GM23338 (cell line): Measurements from ENCODE around the gene LPGAT1. TPM values are rescaled to one million over a fixed set of nuclear protein-coding genes. Genes with fewer than 3 reads are reported as not detected.

Source experiments
- ATAC-seq: fragments of 200-7000 bp; cut with Tn5 transposase; 3 replicates; pipeline ENCODE4 v1.9.1; 2020
- DNase-seq: peaks from one replicate; pipeline ENCODE4 v3.0.0-alpha.2; 2015; ENCODE audit warnings: low spot score
- H2AFZ ChIP-seq: fragments of 200-600 bp; sonication (generic); 2 replicates; pipeline ENCODE4 v1.8.0; 2016; ENCODE audit warnings: antibody characterized with exemption, mild to moderate bottlenecking, moderate library complexity
- H3F3A ChIP-seq: fragments of 200-600 bp; sonication (generic); replicated peaks from 2 replicates; pipeline ENCODE4 v1.8.0; 2017; ENCODE audit warnings: antibody characterized with exemption, mixed run types, low read depth
- H3K27ac ChIP-seq: fragments of 200-600 bp; sonication (generic); 2 replicates; pipeline ENCODE4 v1.6.1; 2016; ENCODE audit warnings: low read depth
- H3K27me3 ChIP-seq: fragments of 200-600 bp; sonication (generic); 2 replicates; pipeline ENCODE4 v1.8.0; 2016; ENCODE audit warnings: mild to moderate bottlenecking, mixed run types, moderate library complexity; ENCODE audit not compliant: insufficient read depth
- H3K36me3 ChIP-seq: fragments of 200-600 bp; sonication (generic); 2 replicates; pipeline ENCODE4 v1.8.0; 2016; ENCODE audit warnings: mild to moderate bottlenecking; ENCODE audit not compliant: insufficient read depth
- H3K4me1 ChIP-seq: fragments of 200-600 bp; sonication (generic); 2 replicates; pipeline ENCODE4 v1.8.0; 2016; ENCODE audit warnings: mild to moderate bottlenecking, moderate library complexity; ENCODE audit not compliant: insufficient read depth
- H3K4me2 ChIP-seq: fragments of 200-600 bp; sonication (generic); 2 replicates; pipeline ENCODE4 v1.7.1; 2017; ENCODE audit warnings: mixed run types
- H3K4me3 ChIP-seq: fragments of 200-600 bp; sonication (generic); 2 replicates; pipeline ENCODE4 v1.6.1; 2016; ENCODE audit warnings: mixed run types
- H3K79me2 ChIP-seq: fragments of 200-600 bp; sonication (generic); replicated peaks from 2 replicates; pipeline ENCODE4 v1.8.0; 2017; ENCODE audit warnings: mild to moderate bottlenecking; ENCODE audit not compliant: insufficient read depth
- H3K9me2 ChIP-seq: fragments of 200-600 bp; sonication (generic); 2 replicates; pipeline ENCODE4 v1.8.0; 2017; ENCODE audit not compliant: insufficient read depth
- H4K20me1 ChIP-seq: fragments of 200-600 bp; sonication (generic); replicated peaks from 2 replicates; pipeline ENCODE4 v1.8.0; 2017; ENCODE audit warnings: mild to moderate bottlenecking; ENCODE audit not compliant: insufficient read depth
- H3K27ac Mint-ChIP-seq: 2 replicates; pipeline ENCODE4 v1.8.0; 2020; ENCODE audit warnings: inconsistent platforms, mild to moderate bottlenecking, moderate library complexity, mixed read lengths
- H3K27me3 Mint-ChIP-seq: 3 replicates; pipeline ENCODE4 v1.8.0; 2022; ENCODE audit warnings: low read depth, mild to moderate bottlenecking, moderate library complexity, mixed read lengths, inconsistent platforms; ENCODE audit not compliant: insufficient read depth, poor library complexity
- H3K36me3 Mint-ChIP-seq: 3 replicates; pipeline ENCODE4 v1.8.0; 2021; ENCODE audit warnings: low read depth, mild to moderate bottlenecking, inconsistent platforms, moderate library complexity, mixed read lengths
- H3K4me1 Mint-ChIP-seq: 3 replicates; pipeline ENCODE4 v1.8.0; 2020; ENCODE audit warnings: mild to moderate bottlenecking, inconsistent platforms, mixed read lengths
- H3K4me3 Mint-ChIP-seq: 3 replicates; pipeline ENCODE4 v1.8.0; 2021; ENCODE audit warnings: moderate library complexity, mild to moderate bottlenecking, inconsistent platforms, mixed read lengths
- H3K9me3 Mint-ChIP-seq: 3 replicates; pipeline ENCODE4 v1.8.0; 2020; ENCODE audit warnings: moderate library complexity, mild to moderate bottlenecking, inconsistent platforms, mixed read lengths
- CTCF ChIP-seq, 2 experiments: fragments of 200-600 bp in 1 of 2; sonication (generic) in 1 of 2; conservative IDR thresholded peaks; 2 replicates each; pipeline versions ENCODE4 v1.5.1 to v1.6.1; 2016 to 2017; ENCODE audit warnings: antibody characterized with exemption in 2 of 2, low read depth in 2 of 2, mild to moderate bottlenecking in 2 of 2, moderate library complexity in 1 of 2
- JUNB ChIP-seq: IDR thresholded peaks from one replicate; pipeline ENCODE4 v1.6.1; 2016; ENCODE audit warnings: antibody characterized with exemption; ENCODE audit not compliant: unreplicated experiment
- POLR2AphosphoS5 ChIP-seq: IDR thresholded peaks from 2 replicates; pipeline ENCODE4 v1.6.1; 2016; ENCODE audit warnings: antibody characterized with exemption, low read depth
- REST ChIP-seq: IDR thresholded peaks from one replicate; pipeline ENCODE4 v1.6.1; 2018; ENCODE audit warnings: antibody characterized with exemption; ENCODE audit not compliant: unreplicated experiment
- STAT1 ChIP-seq: IDR thresholded peaks from one replicate; pipeline ENCODE4 v1.6.1; 2016; ENCODE audit warnings: antibody characterized with exemption; ENCODE audit not compliant: unreplicated experiment
- ZNF462 ChIP-seq: fragments of 250-450 bp; sonication (Bioruptor Pico); IDR thresholded peaks from 2 replicates; pipeline ENCODE4 v1.5.0; 2020; ENCODE audit warnings: mild to moderate bottlenecking, moderate library complexity
- polyA plus RNA-seq: library from polyadenylated mRNA; unstranded; fragments of >200 nt; fragmentation: Nextera tagmentation; extraction: Ambion mirVana; gene quantifications from 2 replicates; pipeline ENCODE4 v1.2.1, GENCODE V29; 2016
- total RNA-seq: library from RNA; depleted of rRNA; stranded (reverse); fragments of >200 nt; shearing (Covaris generic); gene quantifications from 2 replicates; pipeline ENCODE4 v1.2.3, GENCODE V29; 2014

The LPGAT1 gene
- total and polyA plus RNA-seq, 2 experiments from 2014 or later = 3.3 to 16.4 TPM

GRCh38 chr1:211699059-211699458, 131.5 kb downstream of the LPGAT1 start:
- Histone ChIP-seq H3K27me3 (peaks cover 15% of the 10 kb centered on the region), H3K4me2 (peak overlapping the region; percentile 94), H4K20me1 (no peaks in the 10 kb centered on the region), H3K79me2 (no peaks in the 10 kb centered on the region), H3K4me3 (peak overlapping the region; percentile 78), H3K36me3 (no peaks in the 10 kb centered on the region), H2AFZ (peak overlapping the region; percentile 99), H3K27ac (no peak overlapping the region), H3F3A (no peaks in the 10 kb centered on the region), H3K9me2 (no peaks in the 10 kb centered on the region), H3K4me1 (no peaks in the 10 kb centered on the region)
- Mint-ChIP-seq H3K27ac (no peak overlapping the region), H3K27me3 (peaks cover 16% of the 10 kb centered on the region), H3K4me1 (peaks cover 7% of the 10 kb centered on the region; the same call in 2 of the 3 replicates), H3K36me3 (no peaks in the 10 kb centered on the region), H3K9me3 (no peaks in the 10 kb centered on the region), H3K4me3 (peak overlapping the region; percentile 82)
- DNase-seq (peak; percentile 69), ATAC-seq (peak; percentile 86)
- TF ChIP-seq STAT1 = no peak

GRCh38 chr1:211698161-211699026, 132.2 kb downstream of the LPGAT1 start:
- Histone ChIP-seq H3K4me2 (peak overlapping the region; percentile 94), H3K4me1 (no peaks in the 10 kb centered on the region), H3K79me2 (no peaks in the 10 kb centered on the region), H4K20me1 (no peaks in the 10 kb centered on the region), H2AFZ (peak overlapping the region; percentile 99), H3K4me3 (peak overlapping the region; percentile 78), H3K27me3 (peaks cover 15% of the 10 kb centered on the region), H3K27ac (no peak overlapping the region), H3K9me2 (no peaks in the 10 kb centered on the region), H3F3A (no peaks in the 10 kb centered on the region), H3K36me3 (no peaks in the 10 kb centered on the region)
- peak; percentile 92 for ATAC-seq
- Mint-ChIP-seq H3K27ac (no peak overlapping the region), H3K27me3 (peaks cover 16% of the 10 kb centered on the region), H3K4me1 (peaks cover 4% of the 10 kb centered on the region; the same call in 1 of the 3 replicates), H3K9me3 (no peaks in the 10 kb centered on the region), H3K36me3 (no peaks in the 10 kb centered on the region), H3K4me3 (peak overlapping the region; percentile 82)
- peak; percentile 89 for DNase-seq
- TF ChIP-seq ZNF462 (CRISPR knock-in tag) (no peak), CTCF (conservative IDR thresholded peaks at IDR 0.05; ENCODE audit: low read depth in 2 of 2) (peak; percentile 93 to 99), REST (no peak), STAT1 (no peak), POLR2AphosphoS5 (no peak), JUNB (no peak)
